ENCODE results near the gene MAP1A. TPM values are rescaled to one million over a fixed set of nuclear protein-coding genes. Genes with fewer than 3 reads are reported as not detected.
A peak's percentile ranks its signal among the peaks of the same experiment; 100 is the strongest.

Gene MAP1A
- total and polyA plus RNA-seq, 4 experiments from 2014 or later = 0.10 to 1.8 (median 0.34) TPM

GRCh38 chr15:43516185-43516584 is 1.2 kb upstream of the MAP1A start:
- H3K27me3 Mint-ChIP-seq = peaks cover 5 to 21% of the 10 kb centered on the region in 2 donors

GRCh38 chr15:43516801-43517353 is 531 bp upstream of the MAP1A start:
- Mint-ChIP-seq H3K4me1 (peaks cover 10 to 19% (median 17%) of the 10 kb centered on the region in 4 donors), H3K9me3 (no peaks in the 10 kb centered on the region), H3K4me3 (no peak overlapping the region), H3K36me3 (peaks cover 0 to 11% of the 10 kb centered on the region in 2 donors), H3K27me3 (peaks cover 5 to 21% of the 10 kb centered on the region in 2 donors), H3K27ac (no peak overlapping the region)
- no peak for DNase-seq
- H3K4me3 ChIP-seq (ENCODE audit: low read length in 2 of 2) = no peak overlapping the region
- CTCF ChIA-PET (ENCODE audit: partially characterized antibody) = interaction anchor here (7.7 kb wide), 1 partner anchor 26 kb away, joined by 252 read pairs; the partner anchor contains the start of gene TP53BP1
- no peak overlapping the region for H3K27ac ChIP-seq (ENCODE audit: low read depth, low read length)
- peaks cover 13% of the 10 kb centered on the region for H3K4me1 ChIP-seq (ENCODE audit: insufficient read depth, low read length)
- POLR2A ChIA-PET (ENCODE audit: partially characterized antibody) = no interaction called here
- no peaks in the 10 kb centered on the region for H3K9me3 ChIP-seq (ENCODE audit: control insufficient read depth in 1 of 2, low read length in 2 of 2)
- H3K27me3 ChIP-seq (ENCODE audit: insufficient read depth, low read length) = peaks cover 8% of the 10 kb centered on the region
- H3K36me3 ChIP-seq (ENCODE audit: insufficient read depth, low read length) = no peaks in the 10 kb centered on the region
- intact Hi-C loops (cut with micrococcal nuclease) = loop anchor here (10.0 kb wide), 1 partner anchor 308 kb away; the partner anchor contains the start of genes MFAP1 and WDR76

More at GRCh38 chr15:43516185-43516584, 1.2 kb upstream of the MAP1A start:
- ChIA-PET POLR2A (ENCODE audit: partially characterized antibody) (no interaction called here), CTCF (ENCODE audit: partially characterized antibody) (interaction anchor here (3.5 to 7.7 kb wide), 3 partner anchors 26 to 141 kb away, joined by 29 to 252 read pairs (median 58); partner anchors contain the start of gene TP53BP1)
- H3K4me3 ChIP-seq (ENCODE audit: low read length in 2 of 2) = no peak overlapping the region
- H3K27me3 ChIP-seq (ENCODE audit: insufficient read depth, low read length) = peaks cover 8% of the 10 kb centered on the region
- Mint-ChIP-seq H3K4me3 (no peak overlapping the region), H3K9me3 (no peaks in the 10 kb centered on the region), H3K4me1 (peaks cover 15 to 24% (median 22%) of the 10 kb centered on the region in 4 donors), H3K27ac (peak overlapping the region in 2 of 7 donors; percentile 54 to 75), H3K36me3 (peaks cover 0 to 4% of the 10 kb centered on the region in 2 donors)
- intact Hi-C loops (cut with micrococcal nuclease) = loop anchor here (10.0 kb wide), 1 partner anchor 309 kb away; the partner anchor contains the start of genes MFAP1 and WDR76
- H3K4me1 ChIP-seq (ENCODE audit: insufficient read depth, low read length) = peaks cover 19% of the 10 kb centered on the region
- DNase-seq = no peak
- H3K9me3 ChIP-seq (ENCODE audit: control insufficient read depth in 1 of 2, low read length in 2 of 2) = no peaks in the 10 kb centered on the region
- no peak overlapping the region for H3K27ac ChIP-seq (ENCODE audit: low read depth, low read length)
- H3K36me3 ChIP-seq (ENCODE audit: insufficient read depth, low read length) = no peaks in the 10 kb centered on the region

- Mint-ChIP-seq H3K27me3 (peaks cover 5 to 21% of the 10 kb centered on the region in 2 donors), H3K4me3 (peak overlapping the region in 4 of 8 donors; percentile 25 to 36 (median 31)), H3K36me3 (peaks cover 0 to 11% of the 10 kb centered on the region in 2 donors), H3K4me1 (peaks cover 7 to 14% (median 13%) of the 10 kb centered on the region in 4 donors), H3K27ac (peak overlapping the region in 1 of 7 donors; percentile 70), H3K9me3 (no peaks in the 10 kb centered on the region)
- peaks cover 13% of the 10 kb centered on the region for H3K4me1 ChIP-seq (ENCODE audit: insufficient read depth, low read length)
- no peak overlapping the region for H3K4me3 ChIP-seq (ENCODE audit: low read length in 2 of 2)
- intact Hi-C loops (cut with micrococcal nuclease) = loop anchor here (10.0 kb wide), 1 partner anchor 307 kb away; the partner anchor contains the start of genes MFAP1 and WDR76
- ChIA-PET CTCF (ENCODE audit: partially characterized antibody) (no interaction called here), POLR2A (ENCODE audit: partially characterized antibody) (no interaction called here)
- no peak for DNase-seq
- no peak overlapping the region for H3K27ac ChIP-seq (ENCODE audit: low read depth, low read length)
- no peaks in the 10 kb centered on the region for H3K36me3 ChIP-seq (ENCODE audit: insufficient read depth, low read length)
- peaks cover 8% of the 10 kb centered on the region for H3K27me3 ChIP-seq (ENCODE audit: insufficient read depth, low read length)
- H3K9me3 ChIP-seq (ENCODE audit: control insufficient read depth in 1 of 2, low read length in 2 of 2) = no peaks in the 10 kb centered on the region
These were observed 871 bp downstream of the MAP1A start for GRCh38 chr15:43518197-43518761.

- intact Hi-C loops (cut with micrococcal nuclease) = loop anchor here (10.0 kb wide), 1 partner anchor 306 kb away; the partner anchor contains the start of genes MFAP1 and WDR76
- no peak overlapping the region for H3K27ac Mint-ChIP-seq
These were observed 1.8 kb downstream of the MAP1A start for GRCh38 chr15:43519196-43519595.

GRCh38 chr15:43520138-43520537 is 2.7 kb downstream of the MAP1A start:
- no peaks in the 10 kb centered on the region for H3K36me3 ChIP-seq (ENCODE audit: insufficient read depth, low read length)
- Mint-ChIP-seq H3K27me3 (peaks cover 5 to 21% of the 10 kb centered on the region in 2 donors), H3K4me3 (no peak overlapping the region), H3K36me3 (peaks cover 0 to 11% of the 10 kb centered on the region in 2 donors), H3K4me1 (peaks cover 2 to 11% (median 6%) of the 10 kb centered on the region in 4 donors), H3K27ac (no peak overlapping the region), H3K9me3 (peaks cover 0 to 2% (median 0%) of the 10 kb centered on the region in 8 donors)
- CTCF ChIA-PET (ENCODE audit: partially characterized antibody) = no interaction called here
- H3K27ac ChIP-seq (ENCODE audit: low read depth, low read length) = no peak overlapping the region
- no peak for DNase-seq
- H3K4me1 ChIP-seq (ENCODE audit: insufficient read depth, low read length) = peaks cover 3% of the 10 kb centered on the region
- POLR2A ChIA-PET (ENCODE audit: partially characterized antibody) = no interaction called here
- intact Hi-C loops (cut with micrococcal nuclease) = no loop called here
- no peaks in the 10 kb centered on the region for H3K9me3 ChIP-seq (ENCODE audit: control insufficient read depth in 1 of 2, low read length in 2 of 2)
- no peak overlapping the region for H3K4me3 ChIP-seq (ENCODE audit: low read length in 2 of 2)
- peaks cover 8% of the 10 kb centered on the region for H3K27me3 ChIP-seq (ENCODE audit: insufficient read depth, low read length)

More at GRCh38 chr15:43519196-43519595, 1.8 kb downstream of the MAP1A start:
- H3K9me3 ChIP-seq (ENCODE audit: control insufficient read depth in 1 of 2, low read length in 2 of 2) = no peaks in the 10 kb centered on the region
- Mint-ChIP-seq H3K9me3 (peaks cover 0 to 2% (median 0%) of the 10 kb centered on the region in 8 donors), H3K4me3 (peak overlapping the region in 2 of 8 donors; percentile 4 to 29), H3K27me3 (peaks cover 5 to 21% of the 10 kb centered on the region in 2 donors), H3K4me1 (peaks cover 2 to 10% (median 7%) of the 10 kb centered on the region in 4 donors), H3K36me3 (peaks cover 0 to 11% of the 10 kb centered on the region in 2 donors)
- no peak for DNase-seq
- peaks cover 8% of the 10 kb centered on the region for H3K27me3 ChIP-seq (ENCODE audit: insufficient read depth, low read length)
- CTCF ChIA-PET (ENCODE audit: partially characterized antibody) = no interaction called here
- H3K4me3 ChIP-seq (ENCODE audit: low read length in 2 of 2) = no peak overlapping the region
- peaks cover 4% of the 10 kb centered on the region for H3K4me1 ChIP-seq (ENCODE audit: insufficient read depth, low read length)
- no peaks in the 10 kb centered on the region for H3K36me3 ChIP-seq (ENCODE audit: insufficient read depth, low read length)
- POLR2A ChIA-PET (ENCODE audit: partially characterized antibody) = no interaction called here
- H3K27ac ChIP-seq (ENCODE audit: low read depth, low read length) = no peak overlapping the region

GRCh38 chr15:43521419-43521818 is 4.0 kb downstream of the MAP1A start:
- Histone ChIP-seq H3K27ac (ENCODE audit: low read depth, low read length) (no peak overlapping the region), H3K4me3 (ENCODE audit: low read length in 2 of 2) (no peak overlapping the region), H3K36me3 (ENCODE audit: insufficient read depth, low read length) (no peaks in the 10 kb centered on the region), H3K4me1 (ENCODE audit: insufficient read depth, low read length) (peaks cover 6% of the 10 kb centered on the region), H3K9me3 (ENCODE audit: control insufficient read depth in 1 of 2, low read length in 2 of 2) (no peaks in the 10 kb centered on the region), H3K27me3 (ENCODE audit: insufficient read depth, low read length) (peaks cover 8% of the 10 kb centered on the region)
- Mint-ChIP-seq H3K4me1 (peaks cover 9 to 17% (median 15%) of the 10 kb centered on the region in 4 donors), H3K9me3 (peaks cover 0 to 2% (median 0%) of the 10 kb centered on the region in 8 donors), H3K36me3 (peaks cover 0 to 16% of the 10 kb centered on the region in 2 donors), H3K27me3 (peaks cover 5 to 21% of the 10 kb centered on the region in 2 donors), H3K27ac (no peak overlapping the region), H3K4me3 (no peak overlapping the region)
- POLR2A ChIA-PET (ENCODE audit: partially characterized antibody) = no interaction called here
- intact Hi-C loops (cut with micrococcal nuclease) = no loop called here
- CTCF ChIA-PET (ENCODE audit: partially characterized antibody) = no interaction called here
- DNase-seq = no peak

GRCh38 chr15:43522247-43522646 is 4.8 kb downstream of the MAP1A start:
- ChIA-PET CTCF (ENCODE audit: partially characterized antibody) (interaction anchor here (0.7 to 4.1 kb wide), 3 partner anchors 9 to 12 kb away, joined by 3 to 21 read pairs (median 4); no protein-coding TSS in a partner anchor), POLR2A (ENCODE audit: partially characterized antibody) (interaction anchor here (1.2 kb wide), 1 partner anchor 29 kb away, joined by 4 read pairs; the partner anchor contains the start of gene TP53BP1)
- no peak overlapping the region for H3K27ac ChIP-seq (ENCODE audit: low read depth, low read length)
- no peak overlapping the region for H3K27ac Mint-ChIP-seq
- DNase-seq = no peak
- peaks cover 0 to 16% of the 10 kb centered on the region in 2 donors for H3K36me3 Mint-ChIP-seq
- no peaks in the 10 kb centered on the region for H3K36me3 ChIP-seq (ENCODE audit: insufficient read depth, low read length)
- intact Hi-C loops (cut with micrococcal nuclease) = no loop called here
- peaks cover 6% of the 10 kb centered on the region for H3K4me1 ChIP-seq (ENCODE audit: insufficient read depth, low read length)
- H3K9me3 ChIP-seq (ENCODE audit: control insufficient read depth in 1 of 2, low read length in 2 of 2) = no peaks in the 10 kb centered on the region
- H3K27me3 ChIP-seq (ENCODE audit: insufficient read depth, low read length) = peaks cover 4% of the 10 kb centered on the region
- H3K9me3 Mint-ChIP-seq = peaks cover 0 to 2% (median 0%) of the 10 kb centered on the region in 8 donors
- H3K4me1 Mint-ChIP-seq = peaks cover 9 to 17% (median 15%) of the 10 kb centered on the region in 4 donors
- peaks cover 2 to 16% of the 10 kb centered on the region in 2 donors for H3K27me3 Mint-ChIP-seq
- H3K4me3 ChIP-seq (ENCODE audit: low read length in 2 of 2) = no peak overlapping the region
- no peak overlapping the region for H3K4me3 Mint-ChIP-seq
